GM06990 (cell line): Measurements from ENCODE around the gene PRKACG.
"Not testable (repeated sequence)": the region's sequence is repeated elsewhere in the genome, so short reads cannot be mapped to it uniquely, and the experiment has no call there.

ENCODE experiments used
- DNase-seq: peaks from one replicate; pipeline ENCODE4 v3.0.0-alpha.2; 2011; ENCODE audit not compliant: insufficient read length; ENCODE audit errors: extremely low read depth
- H3K27me3 ChIP-seq: replicated peaks from 2 replicates; pipeline ENCODE4 v1.6.0; 2011; ENCODE audit warnings: low read length; ENCODE audit not compliant: control insufficient read depth, insufficient read depth
- H3K36me3 ChIP-seq: 2 replicates; pipeline ENCODE4 v1.5.1; 2011; ENCODE audit warnings: low read length; ENCODE audit not compliant: control insufficient read depth, insufficient read depth
- H3K4me3 ChIP-seq: replicated peaks from 2 replicates; pipeline ENCODE4 v1.5.1; 2011; ENCODE audit warnings: low read depth, mild to moderate bottlenecking, control low read depth, low read length
- CTCF ChIP-seq: IDR thresholded peaks from 2 replicates; pipeline ENCODE4 v1.5.1; 2011; ENCODE audit warnings: low read length, control low read depth, mild to moderate bottlenecking, inconsistent platforms; ENCODE audit not compliant: insufficient read depth, poor library complexity, severe bottlenecking

PRKACG gene

GRCh38 chr9:68995776-68996175 is 18.1 kb downstream of the PRKACG start:
- no peak for DNase-seq
- H3K4me3 ChIP-seq, result no peak overlapping the region
- H3K36me3 ChIP-seq, result no peaks in the 10 kb centered on the region; the same call in 1 of the 2 replicates
- H3K27me3 ChIP-seq, result no peaks in the 10 kb centered on the region
- TF ChIP-seq CTCF, result no peak

- TF ChIP-seq CTCF, result no peak
- Histone ChIP-seq H3K36me3 (peaks cover 1% of the 10 kb centered on the region), H3K27me3 (no peaks in the 10 kb centered on the region), H3K4me3 (no peak overlapping the region)
- DNase-seq, result no peak
Measured at GRCh38 chr9:68991457-68991856, 22.5 kb downstream of the PRKACG start.

GRCh38 chr9:68986949-68987348 is 27.0 kb downstream of the PRKACG start:
- H3K4me3 ChIP-seq, H3K27me3 ChIP-seq, DNase-seq, H3K36me3 ChIP-seq: not testable (repeated sequence)

- no peak for TF ChIP-seq CTCF
- no peak for DNase-seq
- Histone ChIP-seq H3K36me3 (no peaks in the 10 kb centered on the region), H3K27me3 (no peaks in the 10 kb centered on the region), H3K4me3 (no peak overlapping the region)
Measured at GRCh38 chr9:68983522-68984424, 30.1 kb downstream of the PRKACG start.

- Histone ChIP-seq H3K36me3 (no peaks in the 10 kb centered on the region), H3K27me3 (no peaks in the 10 kb centered on the region), H3K4me3 (no peak overlapping the region)
- no peak for DNase-seq
- no peak for TF ChIP-seq CTCF
Measured at GRCh38 chr9:68983008-68983411, 30.9 kb downstream of the PRKACG start.

- H3K36me3 ChIP-seq, result no peaks in the 10 kb centered on the region
- DNase-seq, result no peak
- no peak overlapping the region for H3K4me3 ChIP-seq
- H3K27me3 ChIP-seq, result no peaks in the 10 kb centered on the region
- no peak for TF ChIP-seq CTCF
Measured at GRCh38 chr9:68981789-68982188, 32.1 kb downstream of the PRKACG start.
